Body of pancreas (tissue), 4 donors: ENCODE measurements around the gene F10.

ENCODE experiments used
- POLR2A ChIP-seq, 3 donors: fragments of 450-650 bp; IDR thresholded peaks; one replicate each; pipeline ENCODE4 v1.6.1; 2016; ENCODE audit warnings: antibody characterized with exemption in 3 of 3, mild to moderate bottlenecking in 2 of 3
- TF ChIP-seq, protein P1 (sequence below), 7 experiments: fragments of 450-650 bp in 4 of 7; fragments of 200-600 bp in 3 of 7; sonication (generic) in 3 of 7; IDR thresholded peaks; one replicate each; pipeline ENCODE4 v1.5.1; 2016 to 2019; ENCODE audit warnings: antibody characterized with exemption in 7 of 7

DNA sequence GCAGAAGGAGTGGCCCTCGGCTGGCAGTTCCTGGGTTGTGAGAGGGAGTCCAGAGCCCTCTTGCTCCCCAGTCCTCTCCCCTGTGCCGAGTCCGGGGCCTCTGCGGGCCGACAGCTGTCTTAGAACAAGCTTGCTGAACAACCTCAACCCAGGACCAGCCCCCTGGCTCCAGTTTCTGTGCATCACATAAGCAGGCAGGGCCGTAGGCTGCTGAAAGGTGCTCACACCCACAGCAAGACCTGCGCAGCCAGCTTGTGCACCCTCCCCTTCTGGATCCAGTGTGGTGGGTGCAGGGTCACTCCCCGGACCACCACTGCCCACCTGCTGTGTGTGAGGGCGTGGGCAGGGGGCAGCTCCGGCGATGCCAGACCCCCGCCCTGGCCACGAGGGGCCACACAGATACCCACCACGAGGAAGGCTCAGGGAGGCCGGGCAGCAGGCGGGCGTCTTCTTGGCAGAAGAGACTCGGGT lies 42.2 kb upstream of the F10 start:
- TF ChIP-seq, protein P1, sequence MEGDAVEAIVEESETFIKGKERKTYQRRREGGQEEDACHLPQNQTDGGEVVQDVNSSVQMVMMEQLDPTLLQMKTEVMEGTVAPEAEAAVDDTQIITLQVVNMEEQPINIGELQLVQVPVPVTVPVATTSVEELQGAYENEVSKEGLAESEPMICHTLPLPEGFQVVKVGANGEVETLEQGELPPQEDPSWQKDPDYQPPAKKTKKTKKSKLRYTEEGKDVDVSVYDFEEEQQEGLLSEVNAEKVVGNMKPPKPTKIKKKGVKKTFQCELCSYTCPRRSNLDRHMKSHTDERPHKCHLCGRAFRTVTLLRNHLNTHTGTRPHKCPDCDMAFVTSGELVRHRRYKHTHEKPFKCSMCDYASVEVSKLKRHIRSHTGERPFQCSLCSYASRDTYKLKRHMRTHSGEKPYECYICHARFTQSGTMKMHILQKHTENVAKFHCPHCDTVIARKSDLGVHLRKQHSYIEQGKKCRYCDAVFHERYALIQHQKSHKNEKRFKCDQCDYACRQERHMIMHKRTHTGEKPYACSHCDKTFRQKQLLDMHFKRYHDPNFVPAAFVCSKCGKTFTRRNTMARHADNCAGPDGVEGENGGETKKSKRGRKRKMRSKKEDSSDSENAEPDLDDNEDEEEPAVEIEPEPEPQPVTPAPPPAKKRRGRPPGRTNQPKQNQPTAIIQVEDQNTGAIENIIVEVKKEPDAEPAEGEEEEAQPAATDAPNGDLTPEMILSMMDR (IDR thresholded peaks at IDR 0.05), result no peak
- no peak for TF ChIP-seq POLR2A (IDR thresholded peaks at IDR 0.05)
